Activated CD8-positive, alpha-beta memory T cell treated with anti-CD3 and anti-CD28 coated beads for 36 hours (primary cell): Measurements from ENCODE around the gene F8. TPM values are rescaled to one million over a fixed set of nuclear protein-coding genes. Genes with fewer than 3 reads are reported as not detected.
"Not testable (repeated sequence)": the region's sequence is repeated elsewhere in the genome, so short reads cannot be mapped to it uniquely, and the experiment has no call there.

ENCODE experiments used
- CTCF ChIA-PET: fragments of 350-600 bp; sonication (Branson Sonifier 250); formaldehyde crosslinking; loops from one replicate; lab custom pipeline; 2021; ENCODE audit warnings: antibody characterized with exemption; lab: Charles Lee
- POLR2A ChIA-PET: fragments of 350-600 bp; sonication (Branson Sonifier 250); formaldehyde crosslinking; loops from one replicate; lab custom pipeline; 2021; ENCODE audit warnings: antibody characterized with exemption; lab: Charles Lee
- total RNA-seq, 2 experiments: library from RNA; stranded (reverse); gene quantifications; one replicate each; pipeline ENCODE4 v1.2.3, GENCODE V29; 2021

Gene F8
- total RNA-seq, 2 experiments from 2014 or later: 10.1 to 10.2 TPM

DNA sequence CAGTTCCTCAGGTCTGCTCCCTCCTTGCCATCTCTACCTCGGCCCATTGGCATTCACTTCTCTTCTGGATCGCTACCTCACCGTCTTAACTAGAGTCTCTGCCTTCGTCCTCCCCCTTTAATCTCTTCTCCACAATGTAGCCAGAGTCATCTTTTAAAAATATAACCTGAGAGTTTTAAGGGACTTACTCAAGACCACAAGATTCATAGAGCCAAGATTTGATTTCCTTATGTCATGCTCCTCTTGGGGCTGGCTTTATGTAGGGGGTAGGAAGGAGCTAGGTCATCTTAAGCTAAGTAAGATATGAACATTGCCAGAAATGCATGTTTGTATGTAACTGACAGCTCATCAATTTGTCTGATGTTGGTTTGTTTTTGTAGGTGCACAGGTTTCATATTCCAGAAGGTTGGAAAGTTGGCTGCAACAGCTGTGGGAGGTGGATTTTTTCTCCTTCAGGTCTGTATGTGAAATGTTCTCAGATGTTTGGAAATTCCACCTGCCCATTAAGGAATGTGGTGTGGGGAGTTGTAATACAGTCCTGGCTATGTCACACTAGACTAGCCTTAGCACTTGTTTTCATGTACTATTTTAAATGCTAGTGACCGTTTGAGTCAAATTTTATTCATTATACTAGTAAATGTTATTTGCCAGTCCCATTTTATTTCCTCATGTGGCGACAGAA, 23.7 kb upstream of the F8 start:
- POLR2A ChIA-PET: no interaction called here
- CTCF ChIA-PET: no interaction called here

DNA sequence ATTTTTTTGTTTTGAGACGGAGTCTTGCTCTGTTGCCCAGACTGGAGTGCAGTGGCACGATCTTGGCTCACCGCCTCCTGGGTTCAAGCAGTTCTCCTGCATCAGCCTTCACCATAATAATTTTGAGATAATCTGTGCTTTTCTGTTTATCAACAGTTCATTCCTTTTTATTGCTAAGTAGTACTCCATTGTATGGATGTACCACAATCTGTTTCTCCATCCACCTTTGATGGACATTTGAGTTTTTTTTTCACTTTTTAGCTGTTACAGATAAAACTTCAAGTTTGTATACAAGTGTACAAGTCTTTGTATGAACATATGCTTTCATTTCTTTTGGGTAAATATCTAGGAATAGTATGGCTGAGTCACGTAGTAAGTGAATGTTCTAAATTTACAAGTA, 13.2 kb upstream of the F8 start:
- ChIA-PET POLR2A (no interaction called here), CTCF (no interaction called here)

GRCh38 chrX:155031657-155032056, 9.1 kb upstream of the F8 start:
- CTCF ChIA-PET: no interaction called here

DNA sequence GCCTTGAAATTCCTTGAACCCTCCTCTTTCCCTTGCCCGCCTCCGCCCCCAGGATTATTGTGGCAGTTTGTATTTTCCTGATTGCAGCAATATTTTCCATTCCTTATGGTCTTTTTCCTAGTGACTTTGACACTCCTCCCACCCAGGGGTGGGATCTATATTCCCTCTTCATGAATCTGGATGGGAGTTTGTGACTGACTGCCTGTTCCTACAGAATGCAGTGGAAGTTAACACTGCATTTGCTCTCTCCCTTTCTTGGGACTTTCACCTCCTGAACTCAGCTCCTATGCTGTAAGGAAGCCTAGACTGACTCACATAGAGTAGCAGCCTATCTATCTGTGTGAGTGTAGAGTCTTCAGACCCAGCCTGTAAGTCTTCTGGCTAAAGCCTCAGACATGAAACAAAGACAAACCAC, 6.4 kb upstream of the F8 start:
- CTCF ChIA-PET: no interaction called here
- POLR2A ChIA-PET: no interaction called here

More at GRCh38 chrX:155031657-155032056, 9.1 kb upstream of the F8 start:
- POLR2A ChIA-PET: no interaction called here

DNA sequence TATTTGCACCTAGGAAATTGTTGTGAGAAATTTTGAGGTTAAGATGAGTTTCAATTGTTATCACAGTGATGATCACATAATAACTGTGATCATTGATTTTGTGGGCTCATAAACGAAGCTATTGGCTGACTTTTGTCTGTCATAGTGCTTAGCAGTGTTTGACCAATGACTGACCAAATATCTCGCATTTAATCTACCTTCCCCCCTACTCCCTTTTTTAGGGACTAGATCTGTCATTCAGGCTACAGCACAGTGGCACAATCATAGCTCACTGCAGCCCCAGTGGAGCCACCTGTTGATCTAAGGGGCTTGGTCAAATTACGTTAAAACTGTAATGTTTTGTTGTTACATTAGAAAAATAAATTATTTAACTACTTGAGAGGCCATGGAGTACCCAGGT, 5.6 kb upstream of the F8 start:
- POLR2A ChIA-PET: no interaction called here
- CTCF ChIA-PET: no interaction called here

- POLR2A ChIA-PET: no interaction called here
- CTCF ChIA-PET: no interaction called here
Observed at GRCh38 chrX:155027509-155028066, 5.1 kb upstream of the F8 start.

DNA sequence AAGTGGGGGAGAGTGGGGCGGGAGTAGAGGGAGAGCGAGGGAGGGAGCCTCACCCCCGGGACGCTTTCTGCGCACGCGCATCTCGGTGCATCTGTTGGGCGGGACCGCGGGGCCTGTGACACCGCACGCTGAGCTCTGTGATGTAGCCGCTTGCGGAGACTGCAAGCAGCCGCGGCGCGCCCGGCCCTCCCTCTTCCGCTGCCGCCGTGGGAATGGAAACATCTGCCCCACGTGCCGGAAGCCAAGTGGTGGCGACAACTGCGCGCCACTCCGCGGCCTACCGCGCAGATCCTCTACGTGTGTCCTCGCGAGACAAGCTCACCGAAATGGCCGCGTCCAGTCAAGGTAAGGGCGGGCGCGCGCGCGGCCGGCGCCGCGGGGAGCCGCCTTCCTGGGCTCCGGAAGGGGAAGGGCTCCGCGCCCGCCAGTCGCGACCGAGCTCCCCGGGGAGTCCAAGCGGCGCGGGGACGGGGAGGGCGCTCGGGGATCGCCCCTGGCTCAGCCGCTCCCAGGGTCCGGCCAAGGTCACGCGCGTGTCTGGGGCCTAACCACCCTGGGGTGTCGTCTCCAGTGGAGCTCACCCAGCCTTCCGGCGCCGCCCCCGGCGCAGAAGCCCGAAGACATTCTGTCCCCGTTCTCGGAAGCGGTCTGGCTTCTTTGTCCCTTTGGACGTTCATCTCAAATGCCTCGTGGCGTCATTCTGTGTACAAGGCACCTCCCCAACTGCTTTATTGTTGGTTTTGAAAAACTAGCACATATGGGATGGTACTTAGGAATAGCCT, 4.4 kb upstream of the F8 start, which contains the start of gene FUNDC2:
TSS of gene FUNDC2 (plus strand) at position 118 of the 782 bp plus-strand sequence. CDS start at position 213, 95 bp downstream.
- POLR2A ChIA-PET: interaction anchor here (0.6 to 1.1 kb wide), 5 partner anchors 36 to 237 kb away, joined by 3 read pairs; partner anchors contain the start of gene BRCC3
- CTCF ChIA-PET: no interaction called here

GRCh38 chrX:155026420-155026726, 3.9 kb upstream of the F8 start:
- ChIA-PET POLR2A (interaction anchor here (0.6 to 1.1 kb wide), 5 partner anchors 36 to 237 kb away, joined by 3 read pairs; partner anchors contain the start of gene BRCC3), CTCF (no interaction called here)

DNA sequence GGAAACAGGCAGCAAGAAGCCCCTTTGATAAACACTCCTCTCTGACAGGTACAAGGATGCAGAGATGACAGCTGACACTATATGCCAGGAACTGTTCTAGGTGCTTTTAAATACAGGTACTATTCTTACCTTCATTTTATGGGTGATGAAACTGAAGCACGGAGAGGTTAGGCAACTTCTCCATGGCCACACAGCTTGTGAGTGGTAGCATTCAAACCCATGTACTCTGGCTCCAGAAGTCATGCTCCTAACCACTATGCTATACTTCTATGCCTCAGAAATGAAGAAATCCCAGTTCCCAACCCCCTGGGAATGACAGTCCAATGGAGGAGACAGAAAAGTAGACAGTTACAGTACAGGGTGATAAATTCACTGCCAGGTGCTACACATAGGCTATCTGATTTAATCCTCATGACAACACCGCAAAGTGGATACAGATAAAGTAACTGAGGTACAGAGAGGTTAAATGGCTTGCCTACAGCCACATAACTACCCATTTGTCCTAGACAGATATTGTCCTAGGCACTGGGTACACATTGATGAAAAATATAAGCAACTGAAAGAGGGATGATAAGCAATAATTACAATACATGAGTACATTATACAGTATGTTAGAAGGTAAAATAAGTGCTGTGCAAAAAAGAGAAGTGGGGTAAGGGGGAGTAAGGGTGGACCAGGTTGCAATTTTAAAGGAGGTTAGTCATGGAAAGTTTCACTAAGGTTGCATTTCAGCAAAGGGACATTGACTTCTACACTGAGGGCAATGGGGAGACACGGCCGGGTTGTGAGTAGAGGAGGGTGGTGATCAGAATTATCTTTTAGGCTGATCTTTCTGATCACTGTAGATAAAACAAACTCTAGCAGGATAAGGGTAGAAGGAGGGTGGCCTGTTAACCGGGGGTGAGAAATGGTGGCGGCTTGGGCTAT, 1.6 kb upstream of the F8 start:
- ChIA-PET CTCF (no interaction called here), POLR2A (no interaction called here)

GRCh38 chrX:155020591-155020990, 1.9 kb downstream of the F8 start:
- CTCF ChIA-PET: no interaction called here
- POLR2A ChIA-PET: no interaction called here

- CTCF ChIA-PET: no interaction called here
- POLR2A ChIA-PET: no interaction called here
Observed at GRCh38 chrX:155009994-155010472, 12.5 kb downstream of the F8 start.

DNA sequence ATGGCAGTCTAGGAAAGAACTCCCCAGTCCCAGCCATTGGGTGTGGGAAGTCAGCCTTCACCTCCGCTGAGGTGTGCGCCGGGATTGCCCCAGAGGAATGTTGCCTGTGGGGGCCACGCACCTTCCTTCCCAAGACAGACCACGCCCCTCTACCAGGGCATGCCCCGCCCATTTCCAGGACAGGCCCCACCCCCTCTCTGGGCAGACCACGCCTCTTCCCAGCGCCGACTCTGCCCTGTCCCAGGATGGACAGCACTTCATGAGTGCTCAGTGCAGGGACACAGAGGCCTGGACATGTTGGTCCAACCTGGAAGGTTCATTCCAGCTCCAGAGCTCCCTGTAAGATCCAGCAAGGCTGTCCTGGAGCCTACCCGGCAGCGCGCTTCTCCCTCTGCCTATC, 13.9 kb downstream of the F8 start:
- CTCF ChIA-PET, POLR2A ChIA-PET: not testable (repeated sequence)

DNA sequence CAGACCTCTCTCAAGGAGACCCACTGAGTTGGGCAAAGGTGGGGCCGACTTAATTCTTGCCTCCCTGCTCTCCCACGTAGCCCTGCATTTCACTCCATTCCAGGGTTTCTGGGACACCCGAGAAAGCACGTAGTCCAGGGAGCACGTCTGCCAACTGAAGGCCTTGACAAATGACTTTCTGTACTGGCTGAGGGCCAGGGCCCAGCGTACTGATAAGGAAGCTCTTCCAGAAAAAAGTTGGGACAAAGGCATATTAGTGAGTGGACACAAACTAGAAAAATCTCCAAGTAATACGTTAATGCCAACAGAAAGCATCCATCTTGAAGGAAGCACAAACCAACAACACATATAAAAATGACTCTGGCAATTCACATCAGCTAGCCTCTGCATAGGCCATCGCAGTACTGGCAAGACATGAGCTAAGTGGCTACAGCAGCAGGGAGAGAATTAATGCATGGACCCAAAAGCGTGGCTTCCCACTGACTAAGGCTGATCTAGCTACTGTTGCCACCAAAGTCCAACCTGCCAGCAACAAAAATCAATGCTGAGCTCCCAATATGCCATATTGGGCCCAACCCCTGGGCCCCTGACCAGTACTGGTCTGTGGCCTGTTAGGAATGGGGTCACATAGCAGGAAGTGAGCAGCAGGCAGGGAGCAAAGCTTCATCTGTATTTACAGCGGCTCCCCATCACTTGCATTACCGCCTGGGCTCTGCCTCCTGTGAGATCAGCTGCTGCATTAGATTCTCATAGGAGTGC, 15.4 kb downstream of the F8 start:
- POLR2A ChIA-PET, CTCF ChIA-PET: not testable (repeated sequence)

- POLR2A ChIA-PET, CTCF ChIA-PET: not testable (repeated sequence)
Observed at GRCh38 chrX:155006379-155006778, 16.1 kb downstream of the F8 start.

DNA sequence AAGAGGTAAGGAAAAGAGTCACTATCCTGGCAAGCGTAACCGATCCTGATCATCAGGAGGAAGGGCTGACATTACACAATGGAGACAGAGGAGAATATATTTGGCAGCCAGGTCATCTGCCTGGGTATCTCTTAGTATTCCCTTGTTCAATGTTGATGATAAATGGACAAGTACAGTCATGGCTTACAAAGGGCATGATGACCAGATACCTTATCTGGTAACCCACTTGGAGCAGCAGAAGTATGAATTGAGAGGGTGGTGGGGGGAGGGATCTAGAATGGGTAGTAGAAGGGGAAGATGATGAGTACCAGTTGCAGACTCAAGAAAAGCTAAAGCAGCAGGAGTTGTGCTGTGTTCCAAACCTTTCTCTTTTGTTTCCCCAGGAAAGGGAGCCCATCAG, 17.3 kb downstream of the F8 start:
- ChIA-PET CTCF (no interaction called here), POLR2A (no interaction called here)

DNA sequence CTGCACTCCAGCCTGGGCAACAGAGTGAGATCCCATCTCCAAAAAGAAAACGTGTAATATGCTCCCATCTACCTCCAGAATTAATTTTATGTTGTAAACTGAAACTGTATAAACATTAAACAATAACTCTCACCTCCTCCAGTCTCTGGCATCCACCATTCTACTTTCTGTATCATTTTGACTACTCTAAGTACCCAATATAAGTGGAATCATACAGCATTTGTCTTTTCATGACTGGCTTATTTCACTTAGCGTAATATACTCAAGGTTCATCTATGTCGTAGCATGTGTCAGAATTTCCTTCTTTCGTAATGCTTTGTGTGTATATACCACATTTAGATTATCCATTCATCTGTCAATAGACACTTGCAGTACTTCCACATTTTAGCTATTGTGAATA, 20.6 kb downstream of the F8 start:
- POLR2A ChIA-PET: no interaction called here

DNA sequence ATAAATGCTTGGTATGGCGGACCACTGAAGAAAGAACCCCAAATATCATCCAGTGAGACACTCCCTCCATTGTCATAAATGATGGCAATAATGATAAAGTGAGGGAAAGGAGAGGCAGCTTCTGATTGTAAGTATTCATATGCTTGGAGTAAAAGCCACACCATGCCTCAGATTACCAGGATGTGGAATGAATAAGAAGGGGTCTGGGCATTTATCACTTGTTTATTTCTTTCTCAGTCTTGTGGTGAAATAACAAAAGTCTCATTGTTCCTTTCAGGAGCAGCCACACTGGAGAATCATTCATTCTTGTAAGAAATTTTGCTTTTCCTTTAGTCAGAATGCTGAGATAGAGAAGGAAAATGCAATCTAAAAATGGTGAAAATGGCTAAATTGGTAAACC, 21.7 kb downstream of the F8 start:
- CTCF ChIA-PET: no interaction called here
- POLR2A ChIA-PET: no interaction called here

More for the DNA sequence above, 20.6 kb downstream of the F8 start:
- CTCF ChIA-PET: no interaction called here

DNA sequence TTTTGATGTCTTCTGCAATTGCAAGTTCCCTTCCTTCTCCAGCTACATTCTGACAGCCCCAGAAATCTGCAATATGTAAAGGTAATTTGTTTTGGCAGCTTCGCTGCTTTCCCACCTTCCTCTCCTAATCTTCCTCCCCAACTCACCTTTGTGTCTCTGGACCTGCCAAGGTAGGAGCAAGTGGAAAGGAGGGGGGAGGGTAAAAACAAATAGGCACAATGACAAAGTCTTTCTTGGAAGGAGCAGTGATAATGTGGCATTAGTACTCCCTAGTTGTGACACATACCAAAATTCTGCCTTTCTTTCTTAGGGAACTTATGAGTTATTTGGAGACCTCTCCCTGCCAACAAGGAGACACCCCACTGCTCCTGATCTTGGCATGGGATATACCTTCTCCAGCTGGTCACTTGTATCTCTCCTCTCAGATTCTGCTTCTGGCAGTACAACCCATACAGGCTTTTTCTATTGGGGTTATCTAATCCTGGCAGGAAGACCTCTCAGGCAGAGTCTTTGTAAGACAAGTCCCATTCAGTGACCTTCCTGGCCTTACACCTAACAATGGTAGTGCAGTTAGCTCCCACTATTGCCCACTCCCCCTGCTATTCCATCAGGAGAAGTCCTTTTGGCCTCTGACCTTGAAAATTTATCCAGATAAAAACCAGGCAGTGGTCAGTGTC, 24.2 kb downstream of the F8 start:
- ChIA-PET CTCF (interaction anchor here (1.2 kb wide), 1 partner anchor 59 kb away, joined by 3 read pairs; no protein-coding TSS in a partner anchor), POLR2A (no interaction called here)
